ENCODE data around the gene PTHLH. TPM values are rescaled to one million over a fixed set of nuclear protein-coding genes. Genes with fewer than 3 reads are reported as not detected.

PTHLH gene
- total and polyA plus RNA-seq, 10 of the 15 experiments (the other 5 are each of a cell fraction or from before 2014, with no cell fraction given) = 0.08 to 0.12 TPM; not detected in 8

DNA sequence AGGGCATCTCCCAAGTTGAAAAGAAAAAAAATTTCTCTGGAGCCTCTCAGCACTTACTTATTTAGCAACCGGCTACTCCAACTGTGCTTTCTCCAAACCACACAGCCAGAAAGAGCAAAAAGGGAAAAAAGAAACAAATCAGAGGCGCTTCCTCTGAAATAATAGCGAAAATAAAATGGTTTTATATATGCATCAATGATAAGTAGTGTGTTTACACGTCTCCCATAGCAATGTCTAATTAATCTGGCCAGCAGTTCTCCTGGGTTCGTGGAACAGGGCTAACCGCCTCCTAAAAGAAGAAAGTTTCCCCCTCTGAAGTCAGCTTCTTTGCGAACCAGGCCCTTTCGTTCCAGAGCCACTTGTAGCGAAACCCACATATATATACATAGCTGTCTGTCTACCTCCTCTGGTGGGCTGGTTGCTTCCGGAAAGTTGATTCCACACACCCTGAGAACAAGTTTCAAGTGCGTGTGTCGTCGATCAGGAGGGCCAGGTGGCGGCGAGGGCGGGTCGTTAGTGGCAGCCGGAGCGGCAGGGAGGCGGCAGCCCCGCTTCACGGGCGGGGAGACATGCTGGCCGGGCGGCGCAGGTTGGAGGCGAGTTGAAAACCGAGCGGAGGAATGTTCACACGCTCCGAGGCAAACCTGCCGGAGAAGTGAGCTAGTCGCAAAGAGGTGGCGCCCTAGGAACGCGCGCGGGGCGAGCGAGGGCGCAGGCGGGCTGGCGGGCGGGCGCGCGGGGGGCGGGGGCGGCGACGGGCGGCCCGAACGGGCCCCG is 2.7 kb downstream of the PTHLH start (continued):
- TF ChIP-seq NFIC (IDR thresholded peaks at IDR 0.05; ENCODE audit: low read depth, low read length) = no peak
- no peak for TF ChIP-seq CREM (IDR thresholded peaks at IDR 0.05; ENCODE audit: low read depth)
- no peak for TF ChIP-seq ZNF687 (IDR thresholded peaks at IDR 0.05)
- TF ChIP-seq ZSCAN29 (IDR thresholded peaks at IDR 0.05) = no peak
- no peak for TF ChIP-seq EZH2 (IDR thresholded peaks at IDR 0.05; ENCODE audit: borderline replicate concordance, control insufficient read depth, low read depth, low read length)
- TF ChIP-seq STAT3 (IDR thresholded peaks at IDR 0.05; ENCODE audit: low read depth, low read length) = no peak
- TF ChIP-seq ZNF207 (IDR thresholded peaks at IDR 0.05; ENCODE audit: borderline replicate concordance) = no peak
- no peak for TF ChIP-seq NFXL1 (IDR thresholded peaks at IDR 0.05; ENCODE audit: borderline replicate concordance)
- TF ChIP-seq FOXK2 (IDR thresholded peaks at IDR 0.05) = no peak
- TF ChIP-seq NBN (IDR thresholded peaks at IDR 0.05) = no peak
- TF ChIP-seq ZBTB11 (CRISPR knock-in tag; IDR thresholded peaks at IDR 0.05) = no peak
- no peak for TF ChIP-seq RELB (IDR thresholded peaks at IDR 0.05; ENCODE audit: low read depth)
- TF ChIP-seq MYC (IDR thresholded peaks at IDR 0.05; ENCODE audit: insufficient read depth, insufficient read length, insufficient replicate concordance, low read length, severe bottlenecking) = no peak
- TF ChIP-seq RBBP5 (conservative IDR thresholded peaks at IDR 0.05) = no peak
- TF ChIP-seq PBX3 (IDR thresholded peaks at IDR 0.05; ENCODE audit: insufficient replicate concordance, low read depth, low read length) = no peak
- TF ChIP-seq RAD21 (IDR thresholded peaks at IDR 0.05; ENCODE audit: insufficient read depth, low read depth, low read length) = peak; percentile 33
- no peak for TF ChIP-seq GABPA (IDR thresholded peaks at IDR 0.05; ENCODE audit: low read depth)
- peak; percentile 52 for TF ChIP-seq PKNOX1 (IDR thresholded peaks at IDR 0.05)

Measured in GM12878 (cell line).